K562 (cell line): Measurements from ENCODE around the gene TMEM63A. TPM values are rescaled to one million over a fixed set of nuclear protein-coding genes. Genes with fewer than 3 reads are reported as not detected.

Source experiments
- ATAC-seq: fragments of 200-7000 bp; cut with Tn5 transposase; 3 replicates; pipeline ENCODE4 v1.9.1; 2020; ENCODE audit warnings: moderate library complexity
- BruUV-seq: library from RNA; stranded (reverse); fragments of 400-500 nt; replicated peaks from 2 replicates; lab custom pipeline; 2021; lab: Mats Ljungman, UMichigan
- CTCF ChIA-PET: fragments of 300-600 bp; formaldehyde crosslinking; extraction: SDS; loops from one replicate; lab custom pipeline; 2021; ENCODE audit warnings: low intra/inter-chr PET ratio; lab: Yijun Ruan, JAX
- POLR2A ChIA-PET: fragments of 300-600, 350-650 bp; sonication (Branson Sonifier 250); formaldehyde crosslinking; extraction: SDS; loops from one replicate; lab custom pipeline; 2021; ENCODE audit warnings: antibody characterized with exemption, inconsistent platforms; lab: Yijun Ruan, JAX
- DNase-seq, 4 experiments: peaks; one replicate each; pipeline versions ENCODE4 v3.0.0 to v3.0.0-alpha.2; 2011 to 2018; ENCODE audit warnings: low spot score in 3 of 4, mixed read lengths in 3 of 4; ENCODE audit errors: extremely low read depth in 1 of 4
- FAIRE-seq: peaks from 2 replicates; lab custom pipeline; 2011; peaks lifted over from hg19 to GRCh38; lab: Jason Lieb, UNC
- H2AFZ ChIP-seq: 2 replicates; pipeline ENCODE4 v1.6.0; 2011; ENCODE audit warnings: low read depth, low read length, control low read depth, inconsistent platforms
- H3K27ac ChIP-seq: fragments of 200-600 bp; 3 replicates; pipeline ENCODE4 v1.8.0; 2011; ENCODE audit warnings: low read depth, mild to moderate bottlenecking, control low read depth, inconsistent platforms, low read length, moderate library complexity, mixed read lengths; ENCODE audit errors: extremely low read depth
- H3K27me3 ChIP-seq, 2 experiments: fragments of 300-600 bp in 1 of 2; 2 replicates in 1 of 2; 3 replicates in 1 of 2; pipeline versions ENCODE4 v1.6.0 to v1.8.0; 2011; ENCODE audit warnings: inconsistent platforms in 2 of 2, low read length in 2 of 2, mild to moderate bottlenecking in 1 of 2, mixed read lengths in 1 of 2, moderate library complexity in 1 of 2; ENCODE audit not compliant: control insufficient read depth in 2 of 2, insufficient read depth in 2 of 2
- H3K36me3 ChIP-seq: fragments of 300-600 bp; 3 replicates; pipeline ENCODE4 v1.8.0; 2011; ENCODE audit warnings: mild to moderate bottlenecking, low read length, inconsistent platforms; ENCODE audit not compliant: control insufficient read depth, insufficient read depth
- H3K4me1 ChIP-seq, 2 experiments: fragments of 200-600 bp in 1 of 2; replicated peaks in 1 of 2; 2 replicates in 1 of 2; 3 replicates in 1 of 2; pipeline versions ENCODE4 v1.5.1 to v1.8.0; 2011; ENCODE audit warnings: inconsistent platforms in 2 of 2, low read length in 2 of 2, mild to moderate bottlenecking in 1 of 2, mixed read lengths in 1 of 2, moderate library complexity in 1 of 2; ENCODE audit not compliant: control insufficient read depth in 2 of 2, insufficient read depth in 2 of 2
- H3K4me2 ChIP-seq: 2 replicates; pipeline ENCODE4 v1.6.1; 2011; ENCODE audit warnings: low read length, control low read depth, inconsistent platforms, mixed read lengths; ENCODE audit not compliant: insufficient read depth
- H3K4me3 ChIP-seq: fragments of 200-600 bp; sonication (generic), shearing (Covaris generic); 2 replicates; pipeline ENCODE4 v1.5.1; 2016; ENCODE audit warnings: control low read depth, inconsistent platforms
- H3K79me2 ChIP-seq: fragments of 200-600 bp; 3 replicates; pipeline ENCODE4 v1.8.0; 2011; ENCODE audit warnings: low read length, inconsistent platforms; ENCODE audit not compliant: control insufficient read depth, insufficient read depth
- H3K9ac ChIP-seq, 2 experiments: 2 replicates each; pipeline versions ENCODE4 v1.6.0 to v1.6.1; 2011; ENCODE audit warnings: low read depth in 2 of 2, low read length in 2 of 2, control low read depth in 1 of 2, inconsistent platforms in 1 of 2, mild to moderate bottlenecking in 1 of 2, mixed read lengths in 1 of 2; ENCODE audit not compliant: insufficient read depth in 1 of 2
- H3K9me1 ChIP-seq: one replicate; pipeline ENCODE4 v1.6.0; 2011; ENCODE audit warnings: inconsistent platforms, mild to moderate bottlenecking, low read length, moderate library complexity; ENCODE audit not compliant: control insufficient read depth, insufficient read depth
- H3K9me3 ChIP-seq: replicated peaks from 2 replicates; pipeline ENCODE4 v1.5.1; 2011; ENCODE audit warnings: low read depth, low read length, inconsistent platforms; ENCODE audit not compliant: control insufficient read depth, insufficient read depth
- H4K20me1 ChIP-seq: replicated peaks from 2 replicates; pipeline ENCODE4 v1.6.1; 2011; ENCODE audit warnings: low read length, inconsistent platforms, mixed read lengths; ENCODE audit not compliant: control insufficient read depth, insufficient read depth
- ASH1L ChIP-seq: fragments of 450-650 bp; IDR thresholded peaks from 2 replicates; pipeline ENCODE4 v1.6.1; 2018; ENCODE audit warnings: borderline replicate concordance, mild to moderate bottlenecking, low read depth; ENCODE audit not compliant: partially characterized antibody
- DIDO1 ChIP-seq: fragments of 450-650 bp; IDR thresholded peaks from 2 replicates; pipeline ENCODE4 v1.6.1; 2016; ENCODE audit warnings: low read depth, missing biosample characterization, missing genetic modification characterization
- EP300 ChIP-seq: IDR thresholded peaks from 2 replicates; pipeline ENCODE4 v1.6.1; 2012; ENCODE audit warnings: low read length, improper control_type of control experiment
- GTF2E2 ChIP-seq: fragments of 200-800 bp; sonication (Bioruptor generic); IDR thresholded peaks from 2 replicates; pipeline ENCODE4 v1.6.1; 2016; ENCODE audit warnings: missing genetic modification characterization, missing compliant biosample characterization
- MTA1 ChIP-seq: fragments of 450-650 bp; IDR thresholded peaks from 2 replicates; pipeline ENCODE4 v1.6.1; 2017; ENCODE audit warnings: borderline replicate concordance
- NFXL1 ChIP-seq: fragments of 450-650 bp; formaldehyde crosslinking; IDR thresholded peaks from 2 replicates; pipeline ENCODE4 v1.4.0; 2021; ENCODE audit warnings: mild to moderate bottlenecking
- PHF21A ChIP-seq: fragments of 450-650 bp; IDR thresholded peaks from 2 replicates; pipeline ENCODE4 v1.6.1; 2017; ENCODE audit warnings: low read depth, borderline replicate concordance
- WGBS: fragments of 100-300 bp; shearing (Covaris generic); methylation state at CpG from one replicate; pipeline ENCODE4 v1.1.6; 2016; ENCODE audit warnings: low coverage, mixed read lengths; ENCODE audit not compliant: insufficient coverage; ENCODE audit errors: missing lambda C conversion rate; 5-methylcytosine and 5-hydroxymethylcytosine counted together
- in situ Hi-C: fragments of 300-500 bp; cut with MboI; formaldehyde crosslinking; loops from 4 replicates; pipeline ENCODE4 v1.15.0; 2018; ENCODE audit warnings: inconsistent platforms, mixed read lengths
- intact Hi-C: fragments of 100-400 bp; cut with micrococcal nuclease; formaldehyde crosslinking; loops from 2 replicates; pipeline ENCODE4 v1.14.2; 2022
- polyA plus RNA-seq, 8 experiments: library from polyadenylated mRNA; depleted of rRNA in 4 of 8; stranded (reverse) in 5 of 8; unstranded in 3 of 8; fragments of >200 nt; fragmentation: Nextera tagmentation in 2 of 8; fragmentation: Illumina TruSeq in 1 of 8; extraction: Ambion mirVana in 2 of 8; extraction: Trizol in 1 of 8; gene quantifications; 2 replicates each; pipeline versions ENCODE4 v1.2.1 to v1.2.3, GENCODE V29; 2011 to 2014; ENCODE audit warnings: inconsistent platforms in 1 of 8, missing spikeins in 1 of 8
- total RNA-seq, 7 experiments: library from RNA; depleted of rRNA in 6 of 7; stranded (reverse); fragments of >200 nt in 6 of 7; fragmentation: Illumina TruSeq in 2 of 7; extraction: Trizol in 2 of 7; gene quantifications; 2 replicates each; pipeline versions ENCODE4 v1.2.1 to v1.2.3, GENCODE V29; 2011 to 2021; ENCODE audit warnings: low replicate concordance in 1 of 7
- TF ChIP-seq, protein P1 (sequence below): fragments of 250-450 bp; sonication (Bioruptor Pico); IDR thresholded peaks from 2 replicates; pipeline ENCODE4 v1.8.0; 2021; ENCODE audit warnings: borderline replicate concordance, mild to moderate bottlenecking, moderate library complexity; ENCODE audit not compliant: poor library complexity, severe bottlenecking
- TF ChIP-seq, protein P2 (sequence below): fragments of 250-450 bp; sonication (Bioruptor Pico); IDR thresholded peaks from 2 replicates; pipeline ENCODE4 v1.8.0; 2022; ENCODE audit warnings: inconsistent platforms
- TF ChIP-seq, protein P3 (sequence below): sonication (generic); formaldehyde crosslinking; IDR thresholded peaks from 2 replicates; pipeline ENCODE4 v1.8.1; 2023; ENCODE audit warnings: mild to moderate bottlenecking, missing genetic modification reagents

The TMEM63A gene
- total and polyA plus RNA-seq, 9 of the 15 experiments (the other 6 are each of a cell fraction or from before 2014, with no cell fraction given): 2.0 to 54.6 (median 17.5) TPM

DNA sequence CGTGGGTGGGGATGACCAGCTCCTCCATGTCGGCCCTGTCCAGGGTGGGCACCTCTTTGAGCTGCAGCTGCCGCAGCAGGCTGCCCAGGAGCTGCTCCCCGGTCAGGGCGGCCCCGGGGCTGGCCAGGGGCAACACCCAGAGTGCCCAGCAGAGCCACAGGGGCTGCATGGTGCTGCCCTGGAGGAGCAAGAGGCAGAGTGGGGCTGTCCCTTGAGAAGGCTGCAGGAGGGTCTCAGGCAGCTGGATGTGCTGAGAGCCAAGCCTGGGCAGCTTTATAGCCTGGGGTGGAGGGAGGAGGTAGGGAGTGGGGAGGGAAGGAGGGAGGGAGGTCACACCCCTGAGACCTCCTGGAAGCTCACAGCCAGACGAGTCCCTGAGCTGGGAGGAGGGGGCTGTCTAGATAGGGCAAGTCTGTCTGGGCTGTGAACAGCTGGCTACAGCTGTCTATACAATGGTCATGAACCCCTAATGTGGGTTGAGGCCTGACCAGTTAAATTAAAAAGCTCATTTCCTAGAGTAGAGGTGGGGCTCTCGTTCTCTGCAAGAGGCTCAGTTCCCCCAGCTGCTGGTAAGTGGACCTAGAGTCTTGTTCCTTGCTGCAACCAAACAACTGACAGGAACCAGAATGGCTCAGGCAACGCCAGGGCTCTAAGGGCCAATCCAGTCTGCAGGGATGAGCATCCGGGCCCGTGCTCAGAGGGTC lies 6.9 kb upstream of the TMEM63A start, which contains the start of gene LEFTY1 (continued):
- TF ChIP-seq ASH1L (no peak), DIDO1 (tag) (no peak)
- TF ChIP-seq, all 486 proteins: peak for 0

DNA sequence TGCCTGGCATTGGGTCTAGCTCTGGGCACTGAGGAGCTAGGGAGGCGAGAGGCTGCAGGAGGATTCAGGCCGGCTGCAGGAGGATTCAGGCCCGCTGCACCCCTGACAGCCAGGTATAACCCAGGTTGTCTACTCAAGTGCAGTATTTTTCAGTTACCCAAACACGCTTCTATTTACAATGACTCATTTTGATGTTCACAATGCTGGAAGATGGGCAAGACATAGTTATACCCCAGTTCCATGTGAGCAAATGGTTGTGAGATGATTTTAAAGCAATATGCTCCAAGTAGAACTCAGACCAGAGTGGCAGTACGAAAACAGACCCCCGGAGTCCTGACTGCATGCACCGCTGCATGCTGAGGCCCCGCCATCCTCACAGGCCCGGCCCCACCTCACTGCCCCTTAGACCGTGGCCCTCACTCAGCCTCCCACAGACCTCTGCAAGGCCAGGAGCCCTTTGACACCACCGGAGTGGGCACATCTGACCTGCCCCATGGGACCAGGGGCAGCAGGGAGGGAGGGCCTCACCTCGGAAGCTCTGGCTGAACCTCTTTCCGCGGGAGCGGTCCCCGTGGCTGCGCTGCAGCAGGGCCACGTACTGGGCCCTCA lies 6.2 kb upstream of the TMEM63A start:
- DNase-seq (no peak), FAIRE-seq (no peak), ATAC-seq (no peak)
- no peak overlapping the region for H3K27ac ChIP-seq
- in situ Hi-C loops: no loop called here
- no TSS peak for BruUV-seq
- ChIA-PET CTCF (no interaction called here), POLR2A (interaction anchor here (0.7 to 1.9 kb wide), 4 partner anchors 10 to 35 kb away, joined by 3 to 8 read pairs (median 5); partner anchors contain the start of gene PYCR2)
- TF ChIP-seq, protein P1, sequence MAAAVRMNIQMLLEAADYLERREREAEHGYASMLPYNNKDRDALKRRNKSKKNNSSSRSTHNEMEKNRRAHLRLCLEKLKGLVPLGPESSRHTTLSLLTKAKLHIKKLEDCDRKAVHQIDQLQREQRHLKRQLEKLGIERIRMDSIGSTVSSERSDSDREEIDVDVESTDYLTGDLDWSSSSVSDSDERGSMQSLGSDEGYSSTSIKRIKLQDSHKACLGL (CRISPR knock-in tag): no peak
- TF ChIP-seq, protein P2, sequence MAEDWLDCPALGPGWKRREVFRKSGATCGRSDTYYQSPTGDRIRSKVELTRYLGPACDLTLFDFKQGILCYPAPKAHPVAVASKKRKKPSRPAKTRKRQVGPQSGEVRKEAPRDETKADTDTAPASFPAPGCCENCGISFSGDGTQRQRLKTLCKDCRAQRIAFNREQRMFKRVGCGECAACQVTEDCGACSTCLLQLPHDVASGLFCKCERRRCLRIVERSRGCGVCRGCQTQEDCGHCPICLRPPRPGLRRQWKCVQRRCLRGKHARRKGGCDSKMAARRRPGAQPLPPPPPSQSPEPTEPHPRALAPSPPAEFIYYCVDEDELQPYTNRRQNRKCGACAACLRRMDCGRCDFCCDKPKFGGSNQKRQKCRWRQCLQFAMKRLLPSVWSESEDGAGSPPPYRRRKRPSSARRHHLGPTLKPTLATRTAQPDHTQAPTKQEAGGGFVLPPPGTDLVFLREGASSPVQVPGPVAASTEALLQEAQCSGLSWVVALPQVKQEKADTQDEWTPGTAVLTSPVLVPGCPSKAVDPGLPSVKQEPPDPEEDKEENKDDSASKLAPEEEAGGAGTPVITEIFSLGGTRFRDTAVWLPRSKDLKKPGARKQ (CRISPR knock-in tag): no peak
- TF ChIP-seq GTF2E2 (tag): no peak
- no peak for TF ChIP-seq EP300
- TF ChIP-seq, protein P3, sequence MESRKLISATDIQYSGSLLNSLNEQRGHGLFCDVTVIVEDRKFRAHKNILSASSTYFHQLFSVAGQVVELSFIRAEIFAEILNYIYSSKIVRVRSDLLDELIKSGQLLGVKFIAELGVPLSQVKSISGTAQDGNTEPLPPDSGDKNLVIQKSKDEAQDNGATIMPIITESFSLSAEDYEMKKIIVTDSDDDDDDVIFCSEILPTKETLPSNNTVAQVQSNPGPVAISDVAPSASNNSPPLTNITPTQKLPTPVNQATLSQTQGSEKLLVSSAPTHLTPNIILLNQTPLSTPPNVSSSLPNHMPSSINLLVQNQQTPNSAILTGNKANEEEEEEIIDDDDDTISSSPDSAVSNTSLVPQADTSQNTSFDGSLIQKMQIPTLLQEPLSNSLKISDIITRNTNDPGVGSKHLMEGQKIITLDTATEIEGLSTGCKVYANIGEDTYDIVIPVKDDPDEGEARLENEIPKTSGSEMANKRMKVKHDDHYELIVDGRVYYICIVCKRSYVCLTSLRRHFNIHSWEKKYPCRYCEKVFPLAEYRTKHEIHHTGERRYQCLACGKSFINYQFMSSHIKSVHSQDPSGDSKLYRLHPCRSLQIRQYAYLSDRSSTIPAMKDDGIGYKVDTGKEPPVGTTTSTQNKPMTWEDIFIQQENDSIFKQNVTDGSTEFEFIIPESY: no peak
- no peak for TF ChIP-seq MTA1
- no peak for TF ChIP-seq NFXL1 (CRISPR knock-in tag)
- no peak for TF ChIP-seq PHF21A
- H3K4me1 ChIP-seq: peaks cover 0 to 33% of the 10 kb centered on the region in 2 experiments; a peak in 3 of 5 replicates
- H2AFZ ChIP-seq: no peak overlapping the region
- peak overlapping the region in 1 of 2 experiments; percentile 41; a peak in 2 of 4 replicates for H3K9ac ChIP-seq
- intact Hi-C loops: no loop called here
- H3K4me3 ChIP-seq: no peak overlapping the region
- no peaks in the 10 kb centered on the region for H3K9me3 ChIP-seq
- no peaks in the 10 kb centered on the region for H3K36me3 ChIP-seq
- H3K79me2 ChIP-seq: no peaks in the 10 kb centered on the region
- no peaks in the 10 kb centered on the region for H4K20me1 ChIP-seq
- H3K27me3 ChIP-seq: no peaks in the 10 kb centered on the region
- WGBS: 70% methylated on average over 18 of the region's 18 CpGs
- peaks cover 3% of the 10 kb centered on the region for H3K9me1 ChIP-seq
- H3K4me2 ChIP-seq: no peak overlapping the region
